DLD1 (cell line): Measurements from ENCODE around the gene POLR1C.
"Not testable (repeated sequence)": the region's sequence is repeated elsewhere in the genome, so short reads cannot be mapped to it uniquely, and the experiment has no call there.

Experiments
- in situ Hi-C: cut with HindIII; loops from 2 replicates; pipeline ENCODE4 v1.10.0; 2017; ENCODE audit warnings: low sequenced_read_pairs

Gene POLR1C

DNA sequence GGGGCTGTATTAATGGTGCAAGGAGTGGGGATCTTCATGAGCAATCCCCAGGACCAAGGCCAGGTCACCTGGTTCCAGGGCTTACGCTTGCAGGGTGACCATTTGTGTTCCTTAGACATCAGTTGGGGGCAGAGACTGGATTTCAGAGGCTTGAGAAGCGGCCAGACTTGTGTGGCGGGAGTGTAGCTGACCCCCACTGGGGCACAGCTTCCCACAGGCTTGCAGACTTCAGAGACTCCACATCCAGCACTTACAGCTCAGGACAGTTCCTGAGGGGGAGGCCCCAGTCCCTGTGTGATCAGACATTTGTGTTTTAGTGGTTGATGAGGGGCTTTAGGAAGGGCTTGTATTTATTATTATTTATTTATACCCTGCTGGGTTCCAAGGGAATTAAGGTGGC lies 24.2 kb upstream of the POLR1C start:
- in situ Hi-C loops: no loop called here

DNA sequence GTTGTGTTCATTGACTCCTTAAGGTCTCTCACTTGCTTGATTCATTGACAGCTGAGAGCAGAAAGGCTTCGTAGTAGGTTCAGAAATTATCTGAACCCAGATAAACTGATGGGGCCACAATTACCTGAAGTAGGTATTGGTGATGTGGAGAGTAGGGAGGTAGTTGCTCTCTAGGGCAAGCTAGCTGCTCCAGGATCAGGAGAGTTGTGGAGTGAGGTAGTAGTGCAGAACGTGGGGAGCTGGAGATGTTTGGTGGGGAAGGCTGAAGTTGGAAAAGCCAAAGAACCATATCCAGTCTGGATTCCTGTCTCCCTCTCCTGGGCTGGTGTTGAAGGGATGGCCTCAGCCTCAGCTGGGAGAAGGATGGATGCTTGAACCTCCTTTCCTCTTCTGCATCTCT lies 23.7 kb upstream of the POLR1C start:
- in situ Hi-C loops: no loop called here

DNA sequence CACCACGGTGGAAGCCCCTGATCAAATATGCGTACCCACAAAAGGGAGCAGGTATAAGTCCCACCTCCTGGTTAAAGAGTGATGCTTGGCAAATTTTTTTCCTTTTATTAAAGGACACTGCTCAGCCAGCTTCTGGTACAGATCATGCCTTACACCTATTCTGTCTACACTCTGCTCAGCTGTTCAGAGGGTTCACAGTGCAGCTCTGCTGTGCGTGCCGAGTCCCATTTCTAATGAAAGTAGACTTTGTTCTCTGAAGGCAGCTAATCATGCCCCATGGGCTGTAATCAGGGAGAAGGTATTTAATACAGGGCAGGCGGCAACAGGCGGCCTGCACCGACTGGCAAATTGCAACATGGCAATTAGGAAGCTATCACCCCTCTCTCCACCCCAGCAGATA lies 23.1 kb upstream of the POLR1C start:
- in situ Hi-C loops: no loop called here

DNA sequence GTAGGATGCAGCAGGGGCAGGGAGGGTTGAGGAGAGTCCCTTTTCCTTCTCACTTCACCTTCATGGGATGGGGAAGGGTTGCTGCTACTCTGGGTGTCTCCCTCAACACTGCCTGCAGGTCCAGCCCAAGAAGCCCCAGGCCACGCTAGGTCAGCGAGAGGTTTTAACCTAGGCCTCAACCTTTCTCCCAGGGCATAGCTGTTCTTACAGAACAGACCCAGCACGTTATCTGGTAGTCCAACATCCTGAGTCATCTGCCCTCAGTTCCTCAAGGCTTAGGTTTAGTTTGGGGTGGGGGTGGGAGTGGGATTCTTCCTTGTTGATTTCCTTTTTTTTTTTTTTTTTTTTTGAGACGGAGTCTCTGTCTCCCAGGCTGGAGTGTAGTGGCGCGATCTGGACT lies 22.6 kb upstream of the POLR1C start:
- in situ Hi-C loops: no loop called here

DNA sequence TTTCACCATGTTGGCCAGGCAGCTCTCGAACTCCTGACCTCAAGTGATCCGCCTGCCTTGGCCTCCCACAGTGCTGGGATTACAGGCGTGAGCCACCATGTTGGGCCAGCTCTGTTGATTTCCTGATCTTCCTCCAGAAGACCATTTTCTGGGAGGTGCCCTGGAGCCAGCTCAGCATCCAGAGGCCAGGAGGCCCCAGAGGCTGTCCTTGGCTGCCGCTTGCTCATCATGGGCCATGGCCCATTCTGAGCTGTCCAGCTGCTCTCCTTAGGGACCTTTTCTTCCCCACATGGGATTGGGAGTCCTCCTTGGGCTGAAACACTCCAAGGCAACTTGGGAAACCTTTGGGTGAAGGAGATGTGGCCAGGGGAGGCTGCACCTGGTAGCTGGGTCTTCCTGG lies 22.1 kb upstream of the POLR1C start:
- in situ Hi-C loops: no loop called here

DNA sequence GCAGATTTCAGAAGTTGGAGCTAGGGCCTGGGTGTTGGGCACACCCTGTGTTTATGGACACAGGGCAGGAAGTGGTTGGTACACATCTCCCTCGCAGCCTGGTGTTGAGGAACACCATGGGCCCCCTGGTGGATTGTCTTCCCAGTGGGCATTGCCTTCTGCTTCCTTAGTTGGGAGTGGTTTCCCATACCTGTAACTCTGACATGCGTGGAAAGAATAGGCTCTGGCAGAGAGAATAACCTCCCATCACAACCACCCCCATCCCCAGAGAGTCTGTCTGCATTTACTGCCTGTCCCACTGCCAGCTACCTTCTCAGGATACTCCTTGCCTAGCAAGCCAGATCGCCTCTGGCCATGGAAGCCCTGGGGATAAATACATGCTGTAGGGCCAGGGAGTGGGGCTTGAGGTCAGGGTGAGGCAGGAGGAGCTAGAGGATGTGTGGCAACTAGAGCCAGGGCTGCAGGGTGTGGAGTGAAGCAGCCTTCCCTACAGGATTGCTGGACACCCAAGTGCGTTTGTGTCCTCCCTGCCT lies 21.4 kb upstream of the POLR1C start:
- in situ Hi-C loops: no loop called here

DNA sequence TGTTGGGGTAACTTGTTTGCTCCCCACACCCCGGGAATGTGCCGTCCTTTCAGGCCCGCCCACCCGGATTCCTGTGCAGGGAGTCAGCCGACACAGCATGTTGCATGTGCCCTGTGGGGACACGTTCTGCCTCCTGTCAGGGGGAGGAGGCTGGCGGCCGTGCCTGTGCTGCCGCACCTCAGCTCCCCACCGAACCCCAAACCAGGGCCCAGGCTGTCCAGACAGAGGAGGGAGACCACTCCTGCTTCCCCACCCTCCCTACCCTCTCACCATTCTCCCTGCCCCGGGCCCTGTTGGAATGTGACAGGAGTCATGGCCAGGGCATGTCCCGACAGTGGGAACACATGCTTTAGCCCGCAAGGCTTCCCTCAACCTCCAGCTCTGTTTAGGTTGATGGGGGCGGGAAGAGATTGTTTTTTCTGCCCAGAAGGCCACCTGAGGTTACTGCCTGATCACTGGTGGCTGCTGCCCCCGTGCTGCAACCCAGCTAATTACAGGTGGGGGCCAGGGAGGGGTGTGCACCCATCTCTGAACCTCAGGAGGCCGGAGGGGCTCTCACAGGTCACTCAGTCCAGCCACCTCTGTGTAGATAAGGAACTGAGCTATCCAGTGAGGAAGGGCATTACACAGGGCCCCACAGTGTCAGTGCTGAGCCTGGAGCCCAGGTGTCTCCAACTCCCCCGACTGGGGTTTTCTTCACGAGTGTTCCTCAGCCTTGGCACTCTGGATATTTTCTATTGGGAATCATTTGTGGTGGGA lies 20.3 kb upstream of the POLR1C start:
- in situ Hi-C loops: no loop called here

DNA sequence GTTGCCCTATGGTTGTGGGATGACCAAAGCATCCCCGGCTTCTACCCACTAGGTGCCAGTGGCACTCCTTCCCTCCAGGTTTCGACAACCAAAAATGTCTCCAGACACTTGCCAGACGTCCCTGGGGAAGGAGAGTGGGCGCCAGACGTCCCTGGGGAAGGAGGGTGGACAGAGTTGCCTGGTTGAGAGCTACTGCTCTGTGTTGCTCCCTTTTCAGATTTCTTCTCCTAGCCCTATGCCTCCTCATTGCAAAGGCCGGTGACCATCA lies 19.8 kb upstream of the POLR1C start:
- in situ Hi-C loops: no loop called here

DNA sequence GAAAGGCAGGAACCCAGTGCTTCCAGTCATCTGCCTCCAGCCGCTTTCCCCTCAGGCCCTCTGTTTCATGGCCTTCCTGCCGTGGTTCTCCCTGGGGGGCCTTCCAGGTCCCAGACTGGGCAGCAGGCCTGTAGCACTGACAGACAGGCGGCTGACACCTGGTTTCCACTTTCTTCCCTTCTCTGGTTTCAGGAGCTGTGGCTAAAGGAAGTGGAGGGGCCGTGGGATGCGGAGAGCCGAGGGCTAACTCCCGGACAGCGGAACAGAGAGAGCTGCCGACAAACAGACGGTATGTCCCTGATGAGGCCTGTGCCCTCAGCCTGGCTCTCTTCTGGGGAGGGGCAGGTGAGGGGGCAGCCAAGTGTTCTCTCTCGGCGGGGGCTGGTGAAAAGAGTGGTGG lies 19.2 kb upstream of the POLR1C start:
- in situ Hi-C loops: no loop called here

DNA sequence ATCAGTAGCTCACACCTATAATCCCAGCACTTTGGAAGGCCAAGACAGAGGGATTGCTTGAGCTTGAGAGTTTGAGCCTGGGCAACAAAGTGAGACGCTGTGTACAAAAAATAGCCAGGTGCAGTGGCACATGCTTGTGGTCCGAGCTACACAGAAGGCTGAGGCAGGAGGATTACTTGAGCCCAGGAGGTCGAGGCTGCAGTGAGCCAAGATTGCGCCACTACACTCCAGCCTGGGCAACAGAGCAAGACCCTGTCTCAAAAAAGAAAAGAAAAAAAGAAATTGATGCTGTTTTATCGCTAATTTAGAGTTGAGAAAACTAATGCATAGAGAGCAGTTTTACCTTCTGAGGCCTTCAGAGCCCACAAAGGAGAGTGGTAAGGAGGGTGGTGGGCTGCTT lies 18.6 kb upstream of the POLR1C start:
- in situ Hi-C loops: not testable (repeated sequence)

DNA sequence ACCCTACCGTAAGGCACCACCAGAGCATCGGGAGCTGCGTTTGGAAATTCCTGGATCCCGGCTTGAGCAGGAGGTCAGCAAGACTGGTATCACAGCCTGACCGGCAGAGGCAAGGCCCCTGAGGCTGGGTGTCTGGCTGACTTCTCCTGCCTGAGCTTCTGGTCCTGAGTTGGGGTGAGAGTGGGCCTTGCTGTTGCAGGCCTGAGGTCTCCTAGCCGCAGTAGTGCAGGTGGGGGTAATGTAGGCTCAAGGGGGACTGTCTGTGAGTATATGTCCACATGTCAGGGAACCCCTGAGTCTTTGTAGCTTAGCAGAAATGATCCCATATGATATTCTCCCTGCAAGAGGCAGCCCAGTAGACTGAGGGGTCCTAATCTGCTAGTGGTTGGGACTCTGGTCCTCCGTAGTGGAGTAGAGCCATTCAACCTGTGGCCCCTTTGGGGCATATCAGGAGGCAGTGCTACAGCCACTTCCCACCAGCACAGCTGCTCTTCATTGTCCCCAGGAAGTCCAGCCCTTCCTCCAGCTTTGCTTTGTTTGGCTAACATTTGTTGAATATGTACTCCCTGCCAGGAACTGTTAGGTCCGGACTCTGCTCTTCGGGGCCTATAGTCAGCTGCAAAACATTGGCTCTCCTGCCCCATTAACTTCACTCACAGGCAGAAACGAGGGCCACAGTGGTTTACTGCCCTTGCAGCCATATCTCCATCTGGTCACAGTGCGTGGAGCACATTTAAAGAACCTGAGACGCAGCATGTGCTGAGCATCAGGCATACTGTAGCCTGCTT lies 17.7 kb upstream of the POLR1C start:
- in situ Hi-C loops: no loop called here

DNA sequence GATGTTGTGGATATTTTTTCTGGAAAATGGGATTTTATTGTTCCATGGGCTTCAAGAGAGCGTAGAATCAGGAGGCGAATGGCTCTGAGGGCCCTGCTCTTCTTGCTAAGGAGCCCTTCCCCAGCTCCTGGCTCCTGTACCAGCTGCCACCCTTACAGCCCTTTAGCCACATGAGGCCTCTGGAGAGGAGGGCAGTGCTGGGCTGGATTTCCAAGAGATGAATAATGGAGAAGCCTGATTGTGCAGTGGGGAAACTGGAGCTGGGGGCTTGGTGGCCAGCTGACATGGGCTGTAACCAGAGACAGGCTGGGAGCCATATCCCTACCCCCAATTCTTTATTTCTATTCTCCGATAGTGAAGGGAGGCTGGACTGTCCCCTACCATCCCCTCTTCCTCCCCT lies 16.0 kb upstream of the POLR1C start:
- in situ Hi-C loops: no loop called here

DNA sequence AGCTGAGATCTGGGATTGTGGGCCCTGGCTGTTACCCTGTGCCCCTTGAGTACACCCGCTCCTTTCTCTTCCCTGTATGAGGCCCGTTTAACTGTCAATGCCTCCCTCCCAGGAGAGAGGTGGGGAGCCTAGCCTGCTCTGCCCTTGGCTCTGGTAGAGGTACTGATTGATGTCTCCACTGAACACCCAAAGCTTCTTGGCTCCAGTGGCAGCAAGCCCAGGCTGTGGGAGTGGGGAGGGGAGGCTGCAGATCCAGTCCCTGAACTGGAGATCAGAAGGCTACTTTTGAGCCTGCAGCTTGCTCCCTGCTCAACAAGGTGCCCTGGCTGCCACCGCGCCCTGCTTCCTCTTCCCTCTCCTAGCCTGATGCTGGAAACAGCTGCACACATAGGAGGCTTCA lies 14.2 kb upstream of the POLR1C start:
- in situ Hi-C loops: no loop called here

DNA sequence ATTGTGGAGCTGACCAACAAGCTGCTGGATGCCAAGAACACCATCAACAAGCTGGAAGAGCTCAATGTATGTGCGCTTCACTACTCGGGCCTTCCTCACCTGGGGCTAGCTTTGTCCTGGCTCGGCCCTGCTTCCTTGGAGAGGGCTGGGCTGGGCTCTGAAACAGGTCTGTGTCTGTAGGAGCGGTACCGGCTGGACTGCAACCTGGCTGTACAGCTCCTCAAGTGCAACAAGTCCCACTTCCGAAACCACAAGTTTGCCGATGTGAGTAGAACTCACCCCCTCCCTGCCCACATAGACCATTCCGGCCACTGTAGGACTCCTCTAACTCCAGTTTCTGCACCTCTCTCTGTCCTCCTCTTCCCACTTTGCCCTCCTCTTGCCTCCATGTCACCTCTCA lies 13.4 kb upstream of the POLR1C start:
- in situ Hi-C loops: no loop called here

DNA sequence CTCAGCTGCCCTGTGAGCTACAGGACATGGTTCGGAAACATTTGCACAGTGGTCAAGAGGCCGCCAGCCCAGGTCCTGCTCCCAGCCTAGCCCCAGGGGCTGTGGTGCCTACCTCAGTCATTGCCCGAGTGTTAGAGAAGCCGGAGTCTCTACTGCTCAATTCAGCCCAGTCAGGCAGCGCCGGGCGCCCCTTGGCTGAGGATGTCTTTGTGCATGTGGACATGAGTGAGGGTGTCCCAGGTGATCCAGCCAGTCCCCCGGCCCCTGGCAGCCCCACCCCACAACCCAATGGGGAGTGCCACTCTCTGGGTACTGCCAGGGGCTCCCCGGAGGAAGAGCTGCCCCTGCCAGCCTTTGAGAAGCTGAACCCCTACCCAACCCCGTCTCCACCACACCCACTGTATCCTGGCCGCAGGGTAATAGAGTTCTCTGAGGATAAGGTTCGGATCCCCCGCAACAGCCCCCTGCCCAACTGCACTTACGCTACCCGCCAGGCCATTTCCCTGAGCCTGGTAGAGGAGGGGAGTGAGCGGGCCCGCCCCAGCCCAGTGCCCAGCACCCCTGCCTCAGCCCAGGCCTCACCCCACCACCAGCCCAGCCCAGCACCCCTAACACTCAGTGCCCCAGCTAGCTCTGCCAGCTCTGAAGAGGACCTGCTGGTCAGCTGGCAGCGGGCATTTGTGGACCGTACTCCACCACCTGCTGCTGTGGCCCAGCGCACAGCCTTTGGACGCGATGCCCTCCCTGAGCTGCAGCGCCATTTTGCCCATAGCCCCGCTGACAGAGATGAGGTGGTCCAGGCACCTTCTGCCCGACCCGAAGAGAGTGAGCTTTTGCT lies 11.9 kb upstream of the POLR1C start:
- in situ Hi-C loops: no loop called here

DNA sequence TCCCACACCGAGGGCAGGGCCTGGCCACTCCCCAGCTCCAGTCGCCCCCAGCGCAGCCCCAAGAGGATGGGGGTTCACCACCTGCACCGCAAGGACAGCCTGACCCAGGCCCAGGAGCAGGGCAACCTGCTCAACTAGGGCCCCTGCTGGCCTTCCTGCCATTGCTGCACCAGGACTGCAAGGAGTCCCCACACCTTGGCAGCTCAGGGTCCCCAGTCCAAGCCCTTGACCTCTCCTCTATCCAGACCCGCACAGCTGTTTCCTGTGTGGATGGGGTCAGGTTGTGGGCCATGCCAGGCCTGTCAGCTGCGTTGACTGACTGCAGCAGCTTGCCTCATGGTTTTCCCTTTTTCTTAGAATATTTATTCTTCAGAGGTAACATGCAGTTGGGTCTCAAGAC lies 11.2 kb upstream of the POLR1C start:
- in situ Hi-C loops: no loop called here

DNA sequence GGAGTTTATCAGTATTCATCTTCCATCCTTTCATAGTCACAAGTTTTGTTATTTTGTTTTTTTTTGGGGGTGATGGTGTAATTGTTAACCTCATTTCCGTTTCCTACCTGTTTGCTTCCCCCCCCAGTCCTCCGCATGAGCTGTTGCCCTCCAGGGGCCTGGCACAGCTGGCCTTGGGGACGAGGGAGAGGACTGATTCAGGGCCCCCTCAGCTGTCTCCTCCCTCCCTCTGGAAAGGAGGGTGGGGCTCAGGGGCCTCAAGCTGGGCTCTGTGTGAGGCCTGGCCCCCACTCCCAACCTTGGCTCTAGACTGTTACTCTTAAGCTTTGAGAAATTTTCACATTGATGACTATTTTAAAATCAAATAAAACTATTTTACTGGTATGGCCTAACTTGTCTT lies 10.7 kb upstream of the POLR1C start:
- in situ Hi-C loops: no loop called here

DNA sequence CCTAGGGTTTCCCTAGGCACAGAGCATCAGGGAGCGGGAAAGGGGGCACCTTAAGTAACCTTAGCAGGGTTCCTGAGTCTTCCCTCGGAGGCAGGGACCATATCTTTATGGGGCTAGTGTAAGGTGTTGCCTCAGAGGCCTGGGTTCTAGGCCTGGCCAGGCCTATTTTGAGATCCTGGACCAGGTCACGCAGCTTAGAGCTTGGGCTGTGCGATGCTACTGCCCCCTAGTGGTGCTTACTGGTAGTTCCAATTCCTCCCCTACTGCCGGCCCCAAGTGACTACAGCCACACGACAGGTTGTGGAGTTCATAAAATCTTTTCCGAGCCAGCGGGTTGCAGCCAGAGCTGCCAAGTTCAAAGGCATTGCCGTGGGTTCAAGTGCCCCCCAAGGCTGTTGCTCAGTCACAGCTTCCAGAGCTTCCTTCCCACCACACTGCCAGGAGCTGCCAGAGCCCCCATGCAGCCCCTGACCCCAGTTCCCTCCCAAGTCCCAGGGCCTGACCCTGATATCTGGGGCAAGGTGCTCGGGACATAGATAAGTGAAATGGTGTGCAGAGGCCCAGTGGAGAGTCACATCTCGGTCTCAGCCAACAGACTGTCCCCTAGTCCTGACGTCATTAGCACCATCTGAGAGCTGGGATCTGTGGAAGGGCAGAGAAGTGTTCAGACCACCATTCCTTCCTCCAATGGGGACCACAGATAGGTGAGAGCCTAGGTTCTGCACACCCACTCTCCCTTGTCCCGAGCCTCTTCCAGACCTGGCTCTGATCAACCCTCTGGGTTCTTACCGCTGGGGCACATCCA lies 10.0 kb upstream of the POLR1C start:
- in situ Hi-C loops: no loop called here

DNA sequence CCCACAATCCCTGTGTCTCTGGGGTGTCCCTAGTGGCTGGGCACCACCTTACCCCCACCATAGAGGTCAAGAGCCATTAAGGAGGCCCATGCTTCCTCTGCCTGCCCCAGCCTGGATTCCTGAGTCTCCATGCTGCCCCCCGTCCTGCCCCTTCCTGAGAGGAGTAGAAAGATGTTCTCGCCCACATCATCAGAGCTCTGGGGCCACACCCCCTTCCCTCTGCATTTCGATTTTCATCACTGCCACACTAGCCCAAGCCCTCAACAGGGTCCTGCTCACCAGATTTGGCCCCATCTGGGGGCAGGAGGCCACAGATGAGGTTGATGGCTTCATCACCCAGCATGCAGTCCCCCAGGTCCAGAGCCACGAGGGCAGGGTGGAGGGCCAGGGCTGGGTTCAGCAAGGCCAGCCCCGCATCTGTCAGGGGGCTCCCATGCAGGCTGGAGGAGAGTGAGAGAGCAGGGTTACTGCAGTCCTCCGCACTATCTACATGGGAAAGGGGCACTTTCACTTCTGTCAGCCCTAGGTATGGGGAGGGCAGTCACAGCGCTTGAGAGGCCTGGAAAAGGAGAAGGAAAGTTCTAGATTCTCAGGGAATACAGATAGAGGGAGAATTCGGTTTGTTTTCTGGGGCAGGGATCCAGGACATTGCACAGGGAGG lies 8.3 kb upstream of the POLR1C start:
- in situ Hi-C loops: no loop called here
